Endometrial microvascular endothelial cells (primary cell): ENCODE measurements around the gene CRYGB. TPM values are rescaled to one million over a fixed set of nuclear protein-coding genes. Genes with fewer than 3 reads are reported as not detected.
"Not testable (repeated sequence)": the region's sequence is repeated elsewhere in the genome, so short reads cannot be mapped to it uniquely, and the experiment has no call there.

ENCODE experiments used
- in situ Hi-C: cut with HindIII; loops from 2 replicates; pipeline ENCODE4 v1.10.0; 2017; ENCODE audit warnings: low sequenced_read_pairs, low pct_unique_long_range_greater_than_20kb; ENCODE audit errors: inconsistent ontology term
- total RNA-seq: library from RNA; depleted of rRNA; stranded (reverse); fragments of >200 nt; gene quantifications from one replicate; pipeline ENCODE4 v1.2.3, GENCODE V29; 2015; ENCODE audit errors: inconsistent ontology term

Gene CRYGB
- total RNA-seq, 1 donor from 2014 or later: not detected

DNA sequence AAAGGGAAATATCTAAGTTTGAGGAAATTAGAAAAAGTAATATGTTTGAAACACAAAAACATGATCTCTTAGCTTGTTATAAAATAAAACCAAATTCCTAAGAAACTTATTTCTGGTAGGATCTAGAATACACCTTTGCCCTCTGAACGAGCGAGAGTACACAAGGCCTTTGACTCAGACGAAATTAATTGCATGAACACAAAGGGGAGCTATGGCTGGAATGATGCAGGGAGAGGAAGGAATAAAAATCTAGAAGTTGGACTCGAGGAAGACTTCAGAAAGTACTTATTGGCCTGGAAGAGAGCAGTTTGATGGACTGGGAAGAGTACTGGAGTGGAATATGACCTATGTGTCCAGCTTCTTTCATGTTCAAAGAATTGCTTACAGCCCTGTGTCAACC lies 20.7 kb downstream of the CRYGB start:
- in situ Hi-C loops: no loop called here

DNA sequence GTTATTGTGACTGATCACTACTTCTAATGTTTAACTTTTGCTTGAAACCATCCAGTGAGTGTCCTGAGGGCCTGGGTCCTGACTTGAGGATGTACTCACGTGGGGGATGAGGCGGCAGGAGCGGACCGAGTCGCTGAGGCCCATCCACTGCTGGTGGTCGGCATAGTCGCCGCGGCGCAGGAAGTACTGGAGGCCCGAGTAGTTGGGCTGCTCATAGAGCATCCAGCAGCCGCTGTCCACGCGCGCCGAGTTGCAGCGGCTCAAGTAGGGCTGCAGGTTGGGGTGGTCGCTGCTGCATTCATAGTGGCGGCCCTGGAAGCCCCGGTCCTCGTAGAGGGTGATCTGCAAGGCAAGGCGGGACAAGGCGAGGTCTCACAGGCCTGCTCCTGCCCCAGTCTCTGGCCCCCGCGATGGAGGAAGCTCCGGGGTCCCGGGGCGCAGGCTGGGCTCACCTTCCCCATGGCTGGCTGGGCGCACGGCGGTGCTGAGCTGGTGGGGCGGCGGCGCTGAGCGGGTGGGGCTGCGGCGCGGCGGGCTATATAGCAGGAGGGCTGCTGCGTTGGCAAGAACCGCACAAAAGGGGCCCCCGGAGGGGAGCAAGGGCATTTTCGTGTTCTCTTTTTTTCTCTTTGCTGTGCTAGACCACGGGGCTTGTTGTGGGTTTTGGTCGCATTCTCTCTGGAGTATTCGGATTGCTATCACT lies 21.8 kb downstream of the CRYGB start, which contains the start of gene CRYGD:
CRYGD (minus strand) TSS at position 512 of the 703 bp plus-strand sequence; CDS start at position 461, 51 bp downstream.
- in situ Hi-C loops: not testable (repeated sequence)

DNA sequence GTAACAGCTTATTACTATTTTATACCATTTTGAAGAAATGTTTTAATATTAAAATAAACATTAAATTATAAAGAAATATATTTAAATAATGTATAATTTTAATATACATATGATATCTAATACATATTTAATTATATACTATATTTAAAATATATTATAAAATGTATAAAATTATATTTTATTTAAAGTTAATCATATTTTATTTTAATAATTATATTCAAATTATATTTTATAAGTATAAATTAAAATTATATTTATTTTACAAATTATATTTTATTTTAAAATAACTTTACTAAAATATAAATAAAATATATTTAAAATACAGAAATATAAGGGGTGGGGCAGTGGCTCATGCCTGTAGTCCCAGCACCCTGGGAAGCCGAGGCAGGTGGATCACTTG lies 23.7 kb downstream of the CRYGB start:
- in situ Hi-C loops: no loop called here

DNA sequence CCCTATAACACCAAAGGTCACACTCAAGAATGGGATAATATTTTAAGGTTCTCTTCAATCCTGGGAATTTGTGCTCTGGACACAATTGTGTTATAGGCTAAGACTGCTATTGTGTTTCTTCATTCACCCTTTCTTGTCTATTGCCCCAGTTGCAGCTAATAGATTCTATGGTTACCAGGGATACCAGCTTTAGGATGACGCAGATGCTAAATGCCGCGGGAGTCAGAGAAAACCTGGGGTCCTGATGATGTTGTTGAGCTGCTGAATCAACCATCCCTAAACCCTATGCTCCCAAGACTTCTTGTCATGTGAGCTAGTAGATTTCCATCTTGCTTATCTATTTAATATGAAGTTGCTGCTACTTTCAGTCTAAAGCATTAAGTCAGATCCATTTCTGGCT lies 27.0 kb downstream of the CRYGB start:
- in situ Hi-C loops: no loop called here

DNA sequence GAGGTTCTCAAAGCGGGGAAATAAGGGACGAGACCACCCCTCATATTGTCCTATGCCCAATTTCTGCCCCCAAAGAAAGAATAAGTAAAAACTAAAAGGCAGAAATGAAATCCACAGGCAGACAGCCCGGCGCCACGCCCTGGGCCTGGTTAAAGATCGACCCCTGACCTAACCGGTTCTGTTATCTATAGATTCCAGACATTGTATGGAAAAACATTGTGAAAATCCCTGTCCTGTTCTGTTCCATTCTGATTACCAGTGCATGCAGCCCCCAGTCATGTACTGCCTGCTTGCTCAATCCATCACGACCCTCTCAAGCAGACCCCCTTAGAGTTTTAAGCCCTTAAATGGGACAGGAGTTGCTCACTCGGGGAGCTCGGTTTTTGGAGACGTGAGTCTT lies 28.6 kb downstream of the CRYGB start:
- in situ Hi-C loops: not testable (repeated sequence)

DNA sequence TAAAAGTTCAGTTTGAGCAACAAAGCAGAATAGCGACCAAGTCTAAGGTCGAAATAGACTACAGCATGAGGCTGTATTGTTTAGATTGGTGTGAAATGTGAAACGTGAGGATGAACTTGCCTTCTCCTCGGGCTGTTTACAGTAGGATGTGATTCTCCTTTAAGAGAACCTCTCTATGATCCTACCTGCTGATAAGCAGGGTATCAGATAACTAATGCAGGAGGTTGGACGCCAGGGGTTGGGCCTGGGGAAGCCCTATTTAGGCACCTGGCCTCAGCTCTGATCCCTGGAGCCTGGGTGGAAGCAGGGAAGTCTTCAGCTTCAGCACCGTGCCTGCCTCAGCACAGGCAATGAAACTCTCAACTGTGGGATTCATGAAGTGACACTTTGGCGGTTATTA lies 33.0 kb downstream of the CRYGB start:
- in situ Hi-C loops: no loop called here

DNA sequence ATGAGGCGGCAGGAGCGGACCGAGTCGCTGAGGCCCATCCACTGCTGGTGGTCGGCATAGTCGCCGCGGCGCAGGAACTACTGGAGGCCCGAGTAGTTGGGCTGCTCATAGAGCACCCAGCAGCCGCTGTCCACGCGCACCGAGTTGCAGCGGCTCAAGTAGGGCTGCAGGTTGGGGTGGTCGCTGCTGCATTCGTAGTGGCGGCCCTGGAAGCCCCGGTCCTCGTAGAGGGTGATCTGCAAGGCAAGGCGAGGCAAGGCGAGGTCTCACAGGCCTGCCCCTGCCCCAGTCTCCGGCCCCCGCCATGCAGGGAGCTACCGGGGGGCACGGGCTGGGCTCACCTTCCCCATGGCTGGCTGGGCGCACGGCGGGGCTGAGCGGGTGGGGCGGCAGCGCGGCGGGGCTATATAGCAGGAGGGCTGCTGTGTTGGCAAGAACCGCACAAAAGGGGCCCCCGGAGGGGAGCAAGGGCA lies 33.6 kb downstream of the CRYGB start:
- in situ Hi-C loops: not testable (repeated sequence)

DNA sequence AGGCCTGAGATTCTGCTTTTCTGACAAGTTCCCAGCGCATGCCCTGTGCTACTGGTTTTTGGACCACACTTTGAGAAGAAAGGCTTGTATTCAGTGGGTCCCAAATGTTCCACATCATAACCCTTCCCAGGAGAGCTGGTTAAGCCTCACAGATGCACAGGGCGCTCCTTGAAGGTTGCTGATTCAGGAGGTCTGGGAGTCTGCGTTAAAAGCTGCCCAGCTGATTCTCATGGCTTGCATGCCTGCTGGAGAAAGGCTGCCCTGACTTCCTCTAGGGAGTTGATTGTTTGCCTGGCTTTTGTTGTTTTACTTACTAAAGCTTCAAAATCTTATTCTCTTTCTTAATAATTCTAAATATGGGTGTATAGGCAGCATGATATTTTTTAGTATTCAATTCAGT lies 42.3 kb downstream of the CRYGB start:
- in situ Hi-C loops: no loop called here

DNA sequence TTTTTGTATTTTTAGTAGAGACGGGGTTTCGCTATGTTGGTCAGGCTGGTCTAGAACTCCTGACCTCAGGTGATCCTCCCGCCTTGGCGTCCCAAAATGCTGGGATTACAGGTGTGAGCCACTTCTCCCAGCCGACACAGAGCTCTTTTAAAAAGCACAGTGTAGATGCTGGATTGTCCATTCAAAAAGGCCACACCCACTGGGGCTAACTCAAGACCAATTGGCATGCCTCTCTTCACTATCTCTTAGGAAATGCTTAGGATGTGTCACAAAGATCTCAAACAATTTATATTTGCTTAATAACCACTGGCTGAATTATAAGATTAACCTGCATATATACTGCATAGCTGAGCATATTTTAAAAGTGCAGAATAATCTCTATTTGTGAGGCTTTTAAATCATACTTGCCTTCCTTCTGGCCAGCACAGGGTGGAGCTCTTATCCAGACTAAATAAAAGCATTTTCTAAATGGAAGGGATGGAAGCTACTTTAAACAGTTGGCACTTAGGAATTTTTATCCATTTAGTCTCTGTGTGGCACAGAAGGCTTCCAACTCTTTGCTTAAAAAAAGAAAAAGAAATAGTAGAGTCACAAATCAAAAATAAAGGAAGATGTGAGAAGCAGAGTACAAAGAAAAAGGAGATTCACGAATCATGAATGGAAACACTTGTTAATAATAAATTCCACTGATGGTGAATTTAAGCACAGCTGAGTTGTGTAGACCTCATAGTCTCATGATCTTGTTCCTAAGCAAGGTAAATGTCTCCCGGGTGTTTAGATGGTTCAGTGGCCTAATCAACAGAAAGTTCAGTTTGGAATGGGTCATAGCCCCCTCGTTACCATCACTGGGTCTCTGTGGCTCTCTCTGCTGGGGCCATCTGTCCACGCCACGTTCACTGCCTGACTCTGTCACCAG lies 44.0 kb downstream of the CRYGB start:
- in situ Hi-C loops: no loop called here

DNA sequence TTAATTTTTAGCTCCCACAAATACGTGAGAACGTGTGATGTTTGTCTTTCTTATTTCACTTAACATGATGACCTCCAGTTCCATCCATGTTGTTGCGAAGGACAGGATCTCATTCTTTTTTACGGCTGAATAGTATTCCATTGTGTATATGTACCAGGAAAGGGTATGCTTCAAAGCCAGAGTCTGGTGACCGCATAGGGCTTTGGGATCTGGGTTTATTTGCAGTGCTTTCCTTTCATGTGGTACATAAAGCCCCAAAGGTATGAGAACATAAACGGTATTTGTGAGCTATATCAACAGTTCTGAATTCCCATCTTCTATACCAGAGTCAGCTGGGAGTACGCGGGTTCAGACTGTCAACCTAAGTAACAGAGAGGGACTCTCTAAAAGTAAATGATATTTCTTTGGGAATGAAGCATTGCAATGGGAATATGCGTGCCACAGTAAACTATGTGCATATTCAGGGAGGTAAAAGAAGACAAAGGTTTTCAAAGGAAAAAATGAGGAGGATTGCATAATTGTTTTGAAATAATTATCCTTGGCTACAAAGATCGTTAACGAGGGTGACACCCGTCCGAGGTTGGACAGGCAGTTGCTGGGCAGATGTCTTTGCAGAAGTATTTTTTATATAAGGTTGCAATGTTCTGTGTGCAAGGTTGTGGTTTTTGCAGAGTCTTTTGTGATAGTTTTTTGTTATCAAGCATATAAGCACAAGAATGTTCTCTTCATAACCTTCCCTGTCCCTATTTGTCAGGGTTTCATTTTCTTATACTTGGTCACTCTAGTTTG lies 46.1 kb downstream of the CRYGB start:
- in situ Hi-C loops: no loop called here

DNA sequence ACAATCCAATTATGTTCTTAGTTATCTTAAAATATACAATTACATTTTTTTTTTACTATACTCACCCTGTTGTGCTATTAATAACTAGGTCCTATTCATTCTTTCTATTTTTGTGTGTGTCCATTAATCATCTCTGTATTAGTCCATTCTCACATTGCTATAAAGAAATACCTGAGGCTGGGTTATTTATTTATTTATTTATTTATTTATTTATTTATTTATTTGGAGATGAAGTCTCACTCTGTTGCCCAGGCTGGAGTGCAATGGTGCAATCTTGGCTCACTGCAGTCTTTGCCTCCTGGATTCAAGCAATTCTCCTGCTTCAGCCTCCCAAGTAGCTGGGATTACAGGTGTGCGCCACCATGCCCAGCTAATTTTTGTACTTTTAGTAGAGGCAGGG lies 47.3 kb downstream of the CRYGB start:
- in situ Hi-C loops: not testable (repeated sequence)

DNA sequence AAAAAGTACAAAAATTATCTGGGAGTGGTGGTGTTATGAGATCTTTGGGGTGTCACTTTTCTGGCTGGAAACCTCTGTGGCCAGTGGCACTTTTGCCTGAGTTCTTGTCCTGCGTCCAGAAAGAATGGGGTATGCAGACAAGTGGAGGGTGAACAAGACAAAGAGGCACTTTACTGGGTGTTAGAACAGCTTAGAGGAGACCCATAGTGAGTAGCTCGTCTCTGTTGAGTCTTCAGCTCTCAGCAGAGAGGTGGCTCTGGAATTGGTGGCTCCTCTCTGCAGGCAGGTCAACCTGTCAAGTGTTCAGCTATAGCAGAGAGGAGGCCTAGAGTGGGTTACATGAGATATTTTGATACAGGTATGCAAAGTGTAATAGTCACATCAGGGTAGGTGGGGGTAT lies 47.7 kb downstream of the CRYGB start:
- in situ Hi-C loops: no loop called here

DNA sequence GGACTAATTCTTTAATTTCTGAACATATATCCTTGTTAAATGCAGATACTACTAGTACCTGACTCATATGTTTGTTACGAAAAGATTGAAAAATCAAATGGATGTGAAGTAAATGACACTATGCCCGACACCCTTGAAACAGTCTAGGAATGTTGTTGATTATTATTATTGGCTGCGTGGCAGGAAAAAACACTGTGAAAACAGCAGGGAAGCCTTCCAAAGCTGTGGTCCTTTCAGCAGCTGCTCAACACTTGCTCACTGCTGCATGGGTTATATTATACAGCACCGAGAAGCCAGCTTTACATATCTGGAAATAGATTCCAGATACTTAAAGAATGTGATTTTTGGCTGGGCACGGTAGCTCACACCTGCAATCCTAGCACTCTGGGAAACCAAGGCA lies 48.2 kb downstream of the CRYGB start:
- in situ Hi-C loops: no loop called here

DNA sequence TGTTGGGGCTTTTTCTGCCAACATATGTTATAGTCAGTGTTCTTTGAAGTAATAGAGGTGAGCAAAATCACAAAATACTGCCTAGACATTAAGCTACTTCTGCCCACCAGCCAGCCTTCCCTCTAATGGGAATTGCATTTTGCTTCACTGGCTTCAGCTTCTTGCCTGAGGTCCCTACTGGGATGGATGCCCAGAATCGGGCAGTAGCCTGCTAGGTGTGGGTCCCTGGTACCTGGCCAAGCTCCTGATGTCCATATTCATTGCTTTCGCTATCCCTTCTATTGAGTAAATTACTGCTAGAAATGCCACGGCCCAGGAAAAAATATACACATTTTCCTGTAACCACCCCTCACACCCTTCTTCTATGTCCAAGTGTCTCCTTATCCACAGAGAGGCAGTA lies 48.6 kb downstream of the CRYGB start:
- in situ Hi-C loops: no loop called here

DNA sequence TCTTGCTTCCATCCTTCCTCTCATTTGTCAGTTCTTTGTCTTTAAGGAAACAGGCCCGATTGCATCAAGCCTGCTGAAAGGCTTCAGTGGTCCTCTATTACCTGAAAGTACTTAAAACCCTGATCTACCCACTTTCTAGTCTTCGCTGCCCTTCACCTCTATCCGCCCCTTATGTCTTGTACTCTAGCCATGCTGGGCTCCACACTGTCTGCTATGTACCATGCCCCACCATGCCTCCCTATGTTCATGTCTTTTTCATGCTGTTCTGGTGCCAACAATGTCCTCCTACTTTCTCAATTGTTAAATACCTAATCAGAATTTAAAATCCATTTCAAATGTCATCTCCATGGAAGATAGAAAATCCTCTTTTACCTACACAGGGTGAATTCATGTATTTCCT lies 49.9 kb downstream of the CRYGB start:
- in situ Hi-C loops: no loop called here

DNA sequence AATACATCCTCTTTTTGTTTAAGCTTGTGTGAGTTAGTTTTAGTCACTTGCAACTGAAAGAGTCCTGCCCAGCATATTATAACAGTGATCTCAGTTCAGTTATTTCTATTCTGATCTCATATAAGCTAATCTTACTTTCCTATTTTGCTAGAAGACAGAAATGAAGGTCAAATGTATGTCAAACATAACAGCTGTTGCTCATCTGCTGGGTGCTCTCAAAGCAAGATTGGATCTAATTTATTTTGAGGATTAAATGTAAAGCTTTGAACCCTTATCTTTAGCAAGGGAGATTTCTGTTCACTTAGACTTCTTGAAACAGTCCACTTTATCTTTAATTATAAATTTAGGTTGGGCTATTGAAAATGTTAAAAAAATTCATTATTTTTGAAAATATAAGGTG lies 52.8 kb downstream of the CRYGB start:
- in situ Hi-C loops: no loop called here
